Left kidney (tissue), 2 donors: Measurements from ENCODE around the gene OR10G3. TPM values are rescaled to one million over a fixed set of nuclear protein-coding genes. Genes with fewer than 3 reads are reported as not detected.

Source experiments
- DNase-seq: peaks from one replicate; pipeline ENCODE4 v3.0.0-alpha.2; 2013
- polyA plus RNA-seq: library from polyadenylated mRNA; unstranded; fragments of 120-200 nt; gene quantifications from one replicate; pipeline ENCODE4 v1.2.1, GENCODE V29; 2013; ENCODE audit not compliant: insufficient read length

OR10G3 gene
- polyA plus RNA-seq, 1 donor = 0.07 TPM

- DNase-seq = no peak
Measured at GRCh38 chr14:21535545-21536417, 44.1 kb downstream of the OR10G3 start.

- DNase-seq = no peak
Measured at GRCh38 chr14:21534576-21534975, 45.3 kb downstream of the OR10G3 start.

- no peak for DNase-seq
Measured at GRCh38 chr14:21533294-21533693, 46.6 kb downstream of the OR10G3 start.

GRCh38 chr14:21529515-21529914 lies 50.4 kb downstream of the OR10G3 start:
- no peak for DNase-seq

GRCh38 chr14:21528381-21529348 lies 51.2 kb downstream of the OR10G3 start:
- peak; percentile 34 for DNase-seq

- DNase-seq = no peak
Measured at GRCh38 chr14:21527318-21527679, 52.6 kb downstream of the OR10G3 start.

- DNase-seq = peak; percentile 71
Measured at GRCh38 chr14:21526672-21527317, 53.1 kb downstream of the OR10G3 start.

- DNase-seq = peak; percentile 92
Measured at GRCh38 chr14:21525962-21526671, 53.8 kb downstream of the OR10G3 start, which contains the start of gene SALL2. SALL2 (minus strand) TSS chr14:21526346; CDS start chr14:21526127, 219 bp downstream.

GRCh38 chr14:21525571-21525961 lies 54.3 kb downstream of the OR10G3 start:
- DNase-seq = peak; percentile 44

- DNase-seq = no peak
Measured at GRCh38 chr14:21524575-21525490, 55.0 kb downstream of the OR10G3 start.

GRCh38 chr14:21523203-21523602 lies 56.7 kb downstream of the OR10G3 start:
- DNase-seq = no peak

- DNase-seq = no peak
Measured at GRCh38 chr14:21521501-21521900, 58.4 kb downstream of the OR10G3 start.

- DNase-seq = no peak
Measured at GRCh38 chr14:21520767-21521166, 59.1 kb downstream of the OR10G3 start.

- no peak for DNase-seq
Measured at GRCh38 chr14:21518725-21519124, 61.2 kb downstream of the OR10G3 start.

Other genes with a start within 250 kb of the OR10G3 start
- gene SUPT16H, start 196.1 kb downstream of the OR10G3 start, polyA plus RNA-seq = 165 TPM
- gene CHD8, start 124.0 kb downstream of the OR10G3 start, polyA plus RNA-seq = 85.3 TPM
- 51.6 TPM for gene RAB2B, start 103.1 kb downstream of the OR10G3 start, polyA plus RNA-seq
- 63.6 TPM for gene TOX4, start 102.9 kb downstream of the OR10G3 start, polyA plus RNA-seq
- gene METTL3, start 68.7 kb downstream of the OR10G3 start, polyA plus RNA-seq = 118 TPM
- 62.1 TPM for gene SALL2, start 53.7 kb downstream of the OR10G3 start, polyA plus RNA-seq
- gene OR10G2, start 54.9 kb upstream of the OR10G3 start, polyA plus RNA-seq = not detected
- gene OR4E2, start 73.8 kb upstream of the OR10G3 start, polyA plus RNA-seq = 0.05 TPM
- 0.05 TPM for gene OR4E1, start 93.7 kb upstream of the OR10G3 start, polyA plus RNA-seq